WTC11 (cell line): ENCODE data around the gene VGLL1. TPM values are rescaled to one million over a fixed set of nuclear protein-coding genes. Genes with fewer than 3 reads are reported as not detected.

Source experiments
- ATAC-seq: fragments of 200-7000 bp; cut with Tn5 transposase; 2 replicates; pipeline ENCODE4 v1.10.0; 2021; ENCODE audit warnings: mild to moderate bottlenecking, moderate library complexity
- CTCF ChIA-PET: fragments of 300-600 bp; sonication (Branson Sonifier 250); formaldehyde crosslinking; loops from one replicate; lab custom pipeline; 2021; ENCODE audit warnings: antibody characterized with exemption; lab: Charles Lee
- POLR2A ChIA-PET: fragments of 350-600 bp; sonication (Branson Sonifier 250); formaldehyde crosslinking; loops from one replicate; lab custom pipeline; 2021; ENCODE audit warnings: antibody characterized with exemption; lab: Charles Lee
- DNase-seq: peaks from one replicate; pipeline ENCODE4 v3.0.0; 2021; ENCODE audit warnings: low spot score
- H3K27ac Mint-ChIP-seq: 2 replicates; pipeline ENCODE4 v1.8.0; 2021; ENCODE audit warnings: mixed read lengths
- H3K27me3 Mint-ChIP-seq: 2 replicates; pipeline ENCODE4 v1.8.0; 2021; ENCODE audit warnings: low read depth, mild to moderate bottlenecking, moderate library complexity, mixed read lengths
- H3K36me3 Mint-ChIP-seq: 2 replicates; pipeline ENCODE4 v1.8.0; 2021; ENCODE audit warnings: mixed read lengths
- H3K4me1 Mint-ChIP-seq: 2 replicates; pipeline ENCODE4 v1.8.0; 2022; ENCODE audit warnings: mixed read lengths
- H3K4me3 Mint-ChIP-seq: 2 replicates; pipeline ENCODE4 v1.8.0; 2021; ENCODE audit warnings: mild to moderate bottlenecking, moderate library complexity, mixed read lengths
- H3K9me3 Mint-ChIP-seq: 2 replicates; pipeline ENCODE4 v1.8.0; 2021; ENCODE audit warnings: mixed read lengths
- ATF1 ChIP-seq: sonication (generic); formaldehyde crosslinking; IDR thresholded peaks from 2 replicates; pipeline ENCODE4 v1.8.1; 2023; ENCODE audit warnings: mild to moderate bottlenecking, moderate library complexity, missing genetic modification reagents
- CREB1 ChIP-seq: sonication (generic); formaldehyde crosslinking; IDR thresholded peaks from 2 replicates; pipeline ENCODE4 v1.8.0; 2023; ENCODE audit warnings: mild to moderate bottlenecking, missing genetic modification reagents
- CREM ChIP-seq: sonication (generic); formaldehyde crosslinking; IDR thresholded peaks from 2 replicates; pipeline ENCODE4 v1.8.1; 2022; ENCODE audit warnings: mild to moderate bottlenecking, missing genetic modification reagents, moderate library complexity
- CTCF ChIP-seq: fragments of 200-600 bp; IDR thresholded peaks from 2 replicates; pipeline ENCODE4 v1.8.0; 2022; ENCODE audit warnings: antibody characterized with exemption
- GRHL2 ChIP-seq: fragments of 250-450 bp; sonication (Bioruptor Pico); IDR thresholded peaks from 2 replicates; pipeline ENCODE4 v1.8.0; 2022; ENCODE audit warnings: mild to moderate bottlenecking, moderate library complexity; ENCODE audit not compliant: insufficient replicate concordance, severe bottlenecking
- HMGA2 ChIP-seq: fragments of 250-450 bp; sonication (Bioruptor Pico); IDR thresholded peaks from 2 replicates; pipeline ENCODE4 v1.4.0; 2021; ENCODE audit warnings: mild to moderate bottlenecking, moderate library complexity
- HMGXB4 ChIP-seq: sonication (generic); formaldehyde crosslinking; IDR thresholded peaks from 2 replicates; pipeline ENCODE4 v1.8.1; 2023; ENCODE audit warnings: mild to moderate bottlenecking, moderate library complexity, missing genetic modification reagents
- IRF2 ChIP-seq: sonication (generic); formaldehyde crosslinking; IDR thresholded peaks from 2 replicates; pipeline ENCODE4 v1.8.0; 2022; ENCODE audit warnings: low read depth, missing genetic modification reagents, borderline replicate concordance
- JUN ChIP-seq: sonication (generic); formaldehyde crosslinking; IDR thresholded peaks from 2 replicates; pipeline ENCODE4 v1.8.0; 2023; ENCODE audit warnings: mild to moderate bottlenecking, missing genetic modification reagents
- NFYB ChIP-seq: sonication (generic); formaldehyde crosslinking; conservative IDR thresholded peaks from 2 replicates; pipeline ENCODE4 v1.8.0; 2022; ENCODE audit warnings: low read depth, missing genetic modification reagents
- NR1H2 ChIP-seq: sonication (generic); formaldehyde crosslinking; IDR thresholded peaks from 2 replicates; pipeline ENCODE4 v1.9.0; 2021; ENCODE audit warnings: mild to moderate bottlenecking, moderate library complexity, missing genetic modification reagents
- NR2C2 ChIP-seq: sonication (generic); formaldehyde crosslinking; IDR thresholded peaks from 2 replicates; pipeline ENCODE4 v1.8.0; 2022; ENCODE audit warnings: mild to moderate bottlenecking, missing genetic modification reagents
- SP1 ChIP-seq: sonication (generic); formaldehyde crosslinking; conservative IDR thresholded peaks from 2 replicates; pipeline ENCODE4 v1.8.1; 2022; ENCODE audit warnings: missing genetic modification reagents
- TCF7 ChIP-seq: sonication (generic); formaldehyde crosslinking; IDR thresholded peaks from 2 replicates; pipeline ENCODE4 v1.8.0; 2022; ENCODE audit warnings: mild to moderate bottlenecking, low read depth, missing genetic modification reagents, moderate library complexity
- TP53 ChIP-seq: sonication (generic); formaldehyde crosslinking; IDR thresholded peaks from 2 replicates; pipeline ENCODE4 v1.8.1; 2023; ENCODE audit warnings: mild to moderate bottlenecking, missing genetic modification reagents
- USF2 ChIP-seq: sonication (generic); formaldehyde crosslinking; IDR thresholded peaks from 2 replicates; pipeline ENCODE4 v1.8.1; 2023; ENCODE audit warnings: mild to moderate bottlenecking, missing genetic modification reagents, moderate library complexity
- ZBTB21 ChIP-seq: sonication (generic); formaldehyde crosslinking; IDR thresholded peaks from 2 replicates; pipeline ENCODE4 v1.8.1; 2023; ENCODE audit warnings: mild to moderate bottlenecking, missing genetic modification reagents, borderline replicate concordance
- ZBTB43 ChIP-seq: sonication (generic); formaldehyde crosslinking; IDR thresholded peaks from 2 replicates; pipeline ENCODE4 v1.8.1; 2023; ENCODE audit warnings: mild to moderate bottlenecking, missing genetic modification reagents
- ZNF121 ChIP-seq: sonication (generic); formaldehyde crosslinking; IDR thresholded peaks from 2 replicates; pipeline ENCODE4 v1.8.0; 2023; ENCODE audit warnings: missing genetic modification reagents
- ZNF138 ChIP-seq: sonication (generic); formaldehyde crosslinking; conservative IDR thresholded peaks from 2 replicates; pipeline ENCODE4 v1.8.1; 2022; ENCODE audit warnings: mild to moderate bottlenecking, moderate library complexity, missing genetic modification reagents
- ZNF219 ChIP-seq: sonication (generic); formaldehyde crosslinking; IDR thresholded peaks from 2 replicates; pipeline ENCODE4 v1.8.0; 2023; ENCODE audit warnings: missing genetic modification reagents, mild to moderate bottlenecking, borderline replicate concordance
- ZNF396 ChIP-seq: fragments of 250-450 bp; sonication (Bioruptor Pico); IDR thresholded peaks from 2 replicates; pipeline ENCODE4 v1.8.0; 2021; ENCODE audit warnings: mild to moderate bottlenecking, moderate library complexity, borderline replicate concordance
- ZNF416 ChIP-seq: fragments of 250-450 bp; sonication (Bioruptor Pico); IDR thresholded peaks from 2 replicates; pipeline ENCODE4 v1.9.0; 2021; ENCODE audit warnings: mild to moderate bottlenecking, inconsistent platforms
- ZNF532 ChIP-seq: fragments of 250-450 bp; sonication (Bioruptor Pico); IDR thresholded peaks from 2 replicates; pipeline ENCODE4 v1.9.0; 2021; ENCODE audit warnings: mild to moderate bottlenecking, borderline replicate concordance
- total RNA-seq: library from RNA; stranded (reverse); gene quantifications from 3 replicates; pipeline ENCODE4 v1.2.3, GENCODE V29; 2021

The VGLL1 gene
- total RNA-seq, 1 experiment from 2014 or later = not detected

GRCh38 chrX:136551410-136551809 lies 19.4 kb downstream of the VGLL1 start (continued):
- no peak for TF ChIP-seq HMGXB4 (CRISPR knock-in tag)
- no peak for TF ChIP-seq USF2 (CRISPR knock-in tag)
- TF ChIP-seq ZNF396 (CRISPR knock-in tag) = no peak
- TF ChIP-seq TCF7 (CRISPR knock-in tag) = no peak
- TF ChIP-seq ATF1 = no peak
- TF ChIP-seq GRHL2 = no peak
- no peak for TF ChIP-seq ZBTB43 (CRISPR knock-in tag)
- TF ChIP-seq ZBTB21 = no peak
- TF ChIP-seq IRF2 (CRISPR knock-in tag) = no peak
- TF ChIP-seq TP53 (CRISPR knock-in tag) = no peak
- TF ChIP-seq ZNF138 = no peak
- TF ChIP-seq NR1H2 (CRISPR knock-in tag) = no peak

- no peak for TF ChIP-seq ZNF121 (CRISPR knock-in tag)
- no peak for TF ChIP-seq SP1 (CRISPR knock-in tag)
- TF ChIP-seq CTCF = no peak
- TF ChIP-seq CREB1 = no peak
- TF ChIP-seq GRHL2 = no peak
- TF ChIP-seq ZBTB21 = no peak
- TF ChIP-seq ZNF219 (CRISPR knock-in tag) = no peak
- no peak for TF ChIP-seq NR2C2
- no peak for TF ChIP-seq NFYB (CRISPR knock-in tag)
- TF ChIP-seq ZNF416 (CRISPR knock-in tag) = no peak
- TF ChIP-seq HMGA2 (CRISPR knock-in tag) = no peak
- Mint-ChIP-seq H3K4me1 (no peaks in the 10 kb centered on the region), H3K27me3 (no peaks in the 10 kb centered on the region), H3K27ac (no peak overlapping the region), H3K4me3 (no peak overlapping the region), H3K9me3 (no peaks in the 10 kb centered on the region), H3K36me3 (no peaks in the 10 kb centered on the region)
- CTCF ChIA-PET = no interaction called here
- DNase-seq (no peak), ATAC-seq (no peak)
- POLR2A ChIA-PET = no interaction called here
Measured at GRCh38 chrX:136555694-136556093, 23.7 kb downstream of the VGLL1 start.

- H3K9me3 Mint-ChIP-seq = no peaks in the 10 kb centered on the region
- H3K4me3 Mint-ChIP-seq = no peak overlapping the region
- no peak overlapping the region for H3K27ac Mint-ChIP-seq
- no peak for ATAC-seq
- ChIA-PET CTCF (no interaction called here), POLR2A (no interaction called here)
- no peak for DNase-seq
- H3K4me1 Mint-ChIP-seq = no peaks in the 10 kb centered on the region
- no peaks in the 10 kb centered on the region for H3K36me3 Mint-ChIP-seq
- H3K27me3 Mint-ChIP-seq = no peaks in the 10 kb centered on the region; the same call in 1 of the 2 replicates
- TF ChIP-seq ZNF532 (CRISPR knock-in tag) = no peak
- TF ChIP-seq CREM = no peak
- no peak for TF ChIP-seq JUN (CRISPR knock-in tag)
- no peak for TF ChIP-seq CTCF
Measured at GRCh38 chrX:136572030-136572429, 40.0 kb downstream of the VGLL1 start.
